Mucosa of stomach (tissue), 1 donor: Measurements from ENCODE around the gene CHTOP.

Source experiments
- H3K27me3 ChIP-seq: one replicate; pipeline ENCODE4 v1.7.0; 2013; ENCODE audit warnings: mild to moderate bottlenecking, low read length; ENCODE audit not compliant: control insufficient read depth, insufficient read depth
- H3K36me3 ChIP-seq: one replicate; pipeline ENCODE4 v1.7.0; 2013; ENCODE audit warnings: low read length; ENCODE audit not compliant: control insufficient read depth, insufficient read depth
- H3K4me1 ChIP-seq: one replicate; pipeline ENCODE4 v1.7.0; 2013; ENCODE audit warnings: mild to moderate bottlenecking, low read length; ENCODE audit not compliant: control insufficient read depth, insufficient read depth
- H3K4me3 ChIP-seq: one replicate; pipeline ENCODE4 v1.7.0; 2013; ENCODE audit warnings: low read length
- H3K9ac ChIP-seq: one replicate; pipeline ENCODE4 v1.7.0; 2013; ENCODE audit warnings: mild to moderate bottlenecking, low read length, moderate library complexity
- H3K9me3 ChIP-seq: one replicate; pipeline ENCODE4 v1.7.0; 2013; ENCODE audit warnings: mild to moderate bottlenecking, low read length, moderate library complexity; ENCODE audit not compliant: control insufficient read depth
- donor health status: Pancreatic carcinoma.

CHTOP gene

DNA sequence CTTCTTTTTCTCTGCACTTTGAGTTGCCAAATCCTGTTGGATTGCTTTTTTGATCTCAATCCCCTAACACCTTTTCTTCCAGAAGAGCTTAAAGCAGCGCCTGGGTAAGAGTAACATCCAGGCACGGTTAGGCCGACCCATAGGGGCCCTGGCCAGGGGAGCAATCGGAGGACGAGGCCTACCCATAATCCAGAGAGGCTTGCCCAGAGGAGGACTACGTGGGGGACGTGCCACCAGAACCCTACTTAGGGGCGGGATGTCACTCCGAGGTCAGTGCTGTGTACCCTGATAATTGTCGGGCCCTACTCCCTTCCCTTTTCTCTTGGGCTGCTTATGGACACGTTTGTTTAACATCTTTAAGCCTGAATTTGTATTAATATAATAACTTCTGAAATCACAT is 8.3 kb downstream of the CHTOP start:
- no peak overlapping the region for H3K4me3 ChIP-seq
- H3K36me3 ChIP-seq, result peaks cover 8% of the 10 kb centered on the region
- no peaks in the 10 kb centered on the region for H3K9me3 ChIP-seq
- no peak overlapping the region for H3K9ac ChIP-seq
- peaks cover 11% of the 10 kb centered on the region for H3K4me1 ChIP-seq
- H3K27me3 ChIP-seq, result no peaks in the 10 kb centered on the region

DNA sequence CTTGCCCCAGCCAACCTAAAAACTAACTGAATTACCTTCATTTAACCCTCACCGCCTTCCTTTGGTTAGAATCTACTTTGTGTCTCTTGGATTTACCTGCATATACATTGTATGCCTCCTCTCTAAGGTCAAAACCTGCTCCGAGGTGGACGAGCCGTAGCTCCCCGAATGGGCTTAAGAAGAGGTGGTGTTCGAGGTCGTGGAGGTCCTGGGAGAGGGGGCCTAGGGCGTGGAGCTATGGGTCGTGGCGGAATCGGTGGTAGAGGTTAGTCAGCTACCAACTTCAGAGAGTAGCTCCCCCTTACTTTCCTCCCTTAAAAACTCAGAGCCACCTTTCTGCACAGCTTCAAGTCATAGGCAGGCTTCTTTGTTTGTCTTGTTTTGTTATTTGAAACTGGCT is 9.2 kb downstream of the CHTOP start:
- Histone ChIP-seq H3K4me3 (no peak overlapping the region), H3K9me3 (no peaks in the 10 kb centered on the region), H3K36me3 (peaks cover 8% of the 10 kb centered on the region), H3K9ac (no peak overlapping the region), H3K27me3 (no peaks in the 10 kb centered on the region), H3K4me1 (peaks cover 2% of the 10 kb centered on the region)

DNA sequence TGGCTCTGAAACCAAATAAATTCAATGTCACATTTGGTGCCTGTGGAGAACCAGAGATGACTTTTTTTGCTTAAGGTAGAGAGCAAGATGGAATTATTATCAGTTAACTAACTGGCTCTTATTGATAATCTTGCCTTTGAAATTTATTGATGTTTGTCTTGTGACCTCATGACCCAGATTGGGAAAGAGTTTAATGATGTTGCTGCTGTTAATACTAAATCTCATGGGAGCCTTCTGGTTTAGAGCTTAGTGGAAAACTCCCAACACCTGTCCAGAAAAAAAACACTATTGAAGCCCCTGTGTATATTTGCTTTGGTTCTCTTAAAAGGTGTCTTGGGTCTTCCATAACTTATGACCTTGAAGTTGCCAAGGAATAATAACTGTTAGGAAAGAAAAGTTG is 9.9 kb downstream of the CHTOP start:
- no peak overlapping the region for H3K4me3 ChIP-seq
- no peak overlapping the region for H3K9ac ChIP-seq
- H3K4me1 ChIP-seq, result peaks cover 2% of the 10 kb centered on the region
- H3K9me3 ChIP-seq, result no peaks in the 10 kb centered on the region
- H3K36me3 ChIP-seq, result peaks cover 8% of the 10 kb centered on the region
- H3K27me3 ChIP-seq, result no peaks in the 10 kb centered on the region

DNA sequence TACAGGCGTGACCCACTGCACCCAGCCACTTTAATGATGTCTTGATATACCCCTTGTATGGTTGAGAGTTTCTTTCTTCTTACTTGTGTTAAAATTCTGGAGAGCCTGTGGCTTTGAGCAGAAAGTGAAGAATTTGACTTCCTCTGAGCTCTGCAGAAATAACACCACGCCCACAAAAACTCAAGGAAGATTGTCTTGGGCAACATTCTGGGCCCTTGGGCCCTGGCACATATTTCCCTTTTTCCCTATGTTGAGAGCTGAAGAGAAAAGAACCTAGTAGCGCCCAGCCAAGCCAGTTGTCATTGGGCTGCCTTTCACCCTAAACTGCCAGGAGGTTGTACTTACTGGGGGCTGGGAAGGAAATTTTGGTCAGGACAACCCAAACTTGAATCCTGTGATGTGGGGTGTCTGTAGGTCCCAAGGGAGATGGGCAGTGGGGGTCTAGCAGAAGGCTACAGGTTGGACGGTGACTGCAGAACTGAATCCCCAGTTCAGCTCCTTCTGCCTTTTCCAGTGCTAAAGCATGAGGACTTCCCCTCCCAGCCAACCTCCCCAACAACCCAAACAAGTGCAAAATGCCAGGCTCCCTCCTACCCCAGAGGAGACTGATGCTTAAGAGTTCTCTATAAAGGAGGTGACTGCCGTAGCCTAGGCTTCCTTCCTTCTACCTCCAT is 12.9 kb downstream of the CHTOP start:
- no peaks in the 10 kb centered on the region for H3K9me3 ChIP-seq
- H3K4me3 ChIP-seq, result no peak overlapping the region
- H3K36me3 ChIP-seq, result peaks cover 8% of the 10 kb centered on the region
- no peaks in the 10 kb centered on the region for H3K27me3 ChIP-seq
- peaks cover 14% of the 10 kb centered on the region for H3K4me1 ChIP-seq
- no peak overlapping the region for H3K9ac ChIP-seq

DNA sequence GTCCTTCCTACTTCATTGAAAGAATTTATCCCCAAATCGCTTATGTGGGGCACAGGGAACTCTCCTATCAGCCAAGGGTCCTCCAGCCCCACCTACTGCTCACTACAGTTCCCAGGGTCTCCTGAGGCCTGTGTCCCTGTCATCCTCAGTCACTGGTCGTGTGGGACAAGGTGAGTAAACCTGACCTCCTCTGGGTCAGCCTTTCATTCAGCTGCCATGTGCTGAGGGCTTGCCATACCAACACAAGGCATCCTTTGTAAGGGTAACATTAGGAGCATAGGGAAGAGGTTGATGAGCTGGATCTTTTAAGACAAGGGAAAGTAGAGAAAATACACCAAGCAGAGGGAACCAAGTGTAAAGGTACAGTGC is 13.5 kb downstream of the CHTOP start:
- H3K27me3 ChIP-seq, result no peaks in the 10 kb centered on the region
- H3K9me3 ChIP-seq, result no peaks in the 10 kb centered on the region
- peaks cover 5% of the 10 kb centered on the region for H3K36me3 ChIP-seq
- H3K4me3 ChIP-seq, result no peak overlapping the region
- peaks cover 14% of the 10 kb centered on the region for H3K4me1 ChIP-seq
- H3K9ac ChIP-seq, result no peak overlapping the region

DNA sequence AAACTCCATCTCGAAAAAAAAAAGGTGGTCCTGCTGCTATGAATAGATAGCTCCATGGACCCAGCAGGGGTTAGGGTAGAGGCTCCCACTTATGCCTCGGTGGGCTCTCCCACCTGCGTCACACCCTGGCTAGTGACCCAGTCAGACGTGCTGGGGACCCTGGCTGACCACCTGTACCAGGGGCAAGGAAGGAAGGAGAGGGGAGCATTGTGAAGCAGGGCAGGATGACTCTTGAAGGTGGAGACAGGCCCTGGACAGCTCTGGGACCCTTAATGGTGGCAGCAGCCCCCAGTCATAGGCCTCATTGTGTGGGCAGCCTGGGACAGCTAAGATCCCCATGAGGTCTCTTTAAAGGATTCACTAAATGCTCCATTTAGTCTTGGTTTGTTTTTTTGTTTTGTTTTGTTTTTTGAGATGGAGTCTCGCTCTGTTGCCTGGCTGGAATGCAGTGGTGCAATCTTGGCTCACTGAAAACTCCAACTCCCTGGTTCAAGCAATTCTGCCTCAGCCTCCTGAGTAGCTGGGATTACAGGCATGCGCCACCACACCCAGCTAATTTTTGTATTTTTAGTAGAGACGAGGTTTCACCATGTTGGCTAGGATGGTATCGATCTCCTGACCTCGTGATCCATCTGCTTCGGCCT is 14.3 kb downstream of the CHTOP start:
- H3K4me3 ChIP-seq, result no peak overlapping the region
- peaks cover 21% of the 10 kb centered on the region for H3K4me1 ChIP-seq
- no peaks in the 10 kb centered on the region for H3K27me3 ChIP-seq
- no peak overlapping the region for H3K9ac ChIP-seq
- no peaks in the 10 kb centered on the region for H3K9me3 ChIP-seq
- H3K36me3 ChIP-seq, result peaks cover 5% of the 10 kb centered on the region

DNA sequence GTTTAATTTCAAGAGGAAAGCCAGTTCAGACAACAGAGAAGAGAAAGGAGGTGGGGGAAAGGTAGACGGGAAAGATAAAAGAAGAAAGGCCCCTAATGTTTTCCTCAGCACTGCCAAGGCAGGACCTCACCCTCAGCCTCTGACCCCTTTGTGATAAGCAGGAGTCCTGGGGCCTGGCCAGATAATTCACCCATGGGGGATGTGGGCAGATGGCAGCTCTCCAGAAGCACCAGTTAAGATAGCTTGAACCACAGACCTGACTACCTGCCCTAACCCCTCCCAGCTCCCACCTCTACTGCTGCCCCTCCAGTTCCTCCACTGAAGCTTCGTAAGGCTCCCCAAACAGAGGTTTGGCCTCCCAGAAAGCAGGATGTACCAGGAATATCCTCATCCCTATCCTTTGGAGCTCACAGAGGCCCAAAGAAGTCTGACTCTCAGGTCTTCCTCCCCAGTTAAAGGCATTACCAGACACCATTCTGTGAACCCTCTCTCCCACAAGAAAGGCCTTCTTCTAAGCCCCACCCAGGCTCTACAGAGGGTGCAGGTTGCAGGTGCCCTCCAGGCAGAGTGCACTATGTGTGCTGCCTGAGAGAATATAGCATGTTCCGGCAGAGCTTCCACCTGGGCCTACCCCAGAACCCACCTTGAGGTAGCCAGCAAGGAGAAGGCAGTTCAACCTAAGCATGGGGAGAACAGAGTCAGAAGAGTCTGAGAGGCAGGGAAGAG is 15.4 kb downstream of the CHTOP start:
- Histone ChIP-seq H3K36me3 (peaks cover 5% of the 10 kb centered on the region), H3K27me3 (no peaks in the 10 kb centered on the region), H3K4me3 (no peak overlapping the region), H3K9me3 (no peaks in the 10 kb centered on the region), H3K4me1 (peaks cover 22% of the 10 kb centered on the region), H3K9ac (no peak overlapping the region)

DNA sequence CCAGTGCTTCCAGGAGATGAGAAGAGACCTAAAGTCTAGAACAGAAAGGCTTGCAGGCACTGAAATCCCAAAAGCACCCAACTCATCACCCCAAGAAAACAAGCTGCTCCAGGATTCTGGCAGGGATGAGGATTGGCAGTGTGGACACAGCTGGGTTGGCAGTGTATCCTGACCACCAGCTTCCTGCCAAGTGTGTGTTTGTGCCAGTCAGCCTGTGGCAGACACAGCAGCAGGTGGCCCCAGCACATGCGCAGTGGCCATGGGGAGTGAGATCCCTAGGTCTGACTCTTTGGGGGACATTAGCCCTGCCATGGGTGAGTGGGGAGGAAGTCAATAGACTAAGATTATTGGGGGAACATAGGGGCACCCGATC is 16.0 kb downstream of the CHTOP start:
- peaks cover 22% of the 10 kb centered on the region for H3K4me1 ChIP-seq
- no peaks in the 10 kb centered on the region for H3K27me3 ChIP-seq
- peaks cover 5% of the 10 kb centered on the region for H3K36me3 ChIP-seq
- H3K9me3 ChIP-seq, result no peaks in the 10 kb centered on the region
- no peak overlapping the region for H3K4me3 ChIP-seq
- H3K9ac ChIP-seq, result no peak overlapping the region

DNA sequence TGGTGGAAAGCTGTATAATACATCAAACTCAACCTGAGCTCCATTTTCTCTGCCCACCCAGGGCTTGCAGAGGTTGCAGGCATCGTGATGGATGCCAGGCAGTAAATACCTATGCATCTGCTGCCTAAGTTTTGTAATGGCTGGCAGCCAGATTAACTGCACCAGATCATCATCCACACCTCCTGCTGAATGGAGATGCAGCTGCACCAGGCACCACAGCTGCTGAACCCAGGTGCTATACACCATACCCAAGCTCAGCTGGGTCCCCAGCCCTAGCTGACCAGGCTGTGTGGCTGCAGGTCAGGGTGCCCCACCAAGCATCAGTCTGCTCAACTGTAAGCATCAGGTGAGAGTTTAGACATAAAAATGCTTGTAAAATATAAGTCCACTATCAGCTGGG is 17.9 kb downstream of the CHTOP start:
- Histone ChIP-seq H3K27me3 (no peaks in the 10 kb centered on the region), H3K4me3 (no peak overlapping the region), H3K36me3 (no peaks in the 10 kb centered on the region), H3K9me3 (no peaks in the 10 kb centered on the region), H3K9ac (no peak overlapping the region), H3K4me1 (peaks cover 22% of the 10 kb centered on the region)

DNA sequence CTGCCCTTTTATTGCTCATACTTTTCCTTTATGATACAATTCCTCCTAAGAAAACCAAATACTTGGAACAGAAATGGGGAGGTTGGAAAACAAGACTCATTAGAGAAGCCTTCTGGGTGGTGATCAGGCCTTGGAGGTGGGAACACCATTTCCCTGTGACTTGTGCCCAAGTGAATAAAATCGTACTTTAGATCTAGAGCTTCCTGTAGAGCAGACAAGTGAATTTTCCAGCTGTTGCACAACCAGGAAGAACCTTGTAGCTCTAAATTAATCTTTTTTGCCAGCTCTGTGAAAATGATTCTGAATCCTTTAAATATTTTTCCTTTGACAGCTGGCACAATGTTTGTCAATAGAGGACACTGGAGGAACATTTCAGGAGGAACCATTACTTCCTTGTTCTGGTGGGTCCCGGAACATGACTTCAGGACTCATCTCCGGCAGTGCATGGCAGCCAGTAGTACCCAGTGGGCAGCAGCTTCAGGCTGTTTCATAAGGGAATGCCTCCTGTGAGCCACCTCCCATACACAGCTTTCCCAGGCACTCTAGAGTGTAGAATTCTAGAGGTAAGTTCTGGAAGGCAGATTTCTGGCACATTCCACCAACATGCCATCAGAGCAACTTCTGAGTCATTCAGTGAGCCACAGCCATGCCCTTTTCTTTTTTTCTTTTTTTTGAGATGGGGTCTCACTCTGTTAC is 19.1 kb downstream of the CHTOP start:
- no peak overlapping the region for H3K4me3 ChIP-seq

DNA sequence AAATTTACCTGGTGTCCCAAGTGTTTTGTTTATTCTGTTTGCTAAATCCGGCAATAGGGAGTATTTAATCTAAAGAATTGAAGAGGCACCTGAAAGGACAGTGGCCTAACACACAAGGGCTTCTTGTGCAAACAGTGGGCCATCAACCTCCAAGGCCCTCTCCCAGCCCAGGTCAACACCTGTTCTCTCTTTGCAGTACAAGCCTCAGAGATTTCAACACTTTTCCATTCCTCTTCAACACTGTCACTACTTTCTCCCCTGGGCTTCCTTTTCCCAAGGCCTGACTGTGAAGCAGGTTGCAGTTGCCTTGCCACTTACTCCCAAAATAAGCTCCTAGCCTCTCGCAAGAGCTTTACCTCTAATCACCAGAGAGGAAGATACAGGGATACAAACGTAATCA is 21.5 kb downstream of the CHTOP start:
- H3K4me1 ChIP-seq, result peaks cover 22% of the 10 kb centered on the region
- no peaks in the 10 kb centered on the region for H3K9me3 ChIP-seq
- H3K36me3 ChIP-seq, result no peaks in the 10 kb centered on the region
- no peak overlapping the region for H3K4me3 ChIP-seq
- H3K9ac ChIP-seq, result no peak overlapping the region
- H3K27me3 ChIP-seq, result no peaks in the 10 kb centered on the region

More for the DNA sequence above, 19.1 kb downstream of the CHTOP start:
- H3K4me1 ChIP-seq, result peaks cover 24% of the 10 kb centered on the region
- no peaks in the 10 kb centered on the region for H3K36me3 ChIP-seq
- H3K9ac ChIP-seq, result no peak overlapping the region
- no peaks in the 10 kb centered on the region for H3K27me3 ChIP-seq
- H3K9me3 ChIP-seq, result no peaks in the 10 kb centered on the region
